Body of pancreas (tissue), 4 donors: ENCODE measurements around the gene FIBP. TPM values are rescaled to one million over a fixed set of nuclear protein-coding genes. Genes with fewer than 3 reads are reported as not detected.
"Not testable (repeated sequence)": the region's sequence is repeated elsewhere in the genome, so short reads cannot be mapped to it uniquely, and the experiment has no call there.

ENCODE experiments used
- ATAC-seq: fragments of 150-250 bp; one replicate; pipeline ENCODE4 v1.9.1; 2016
- DNase-seq, 4 donors: peaks; one replicate each; pipeline ENCODE4 v3.0.0-alpha.2; 2019
- H3K27ac ChIP-seq, 4 donors: fragments of 200-600 bp; sonication (generic); 1 replicate in 3 of 4; 2 replicates in 1 of 4; pipeline versions ENCODE4 v1.5.1 to v1.6.1; 2016 to 2019; ENCODE audit warnings: mild to moderate bottlenecking in 1 of 4, mixed read lengths in 1 of 4, moderate library complexity in 1 of 4
- H3K27me3 ChIP-seq, 2 donors: fragments of 200-600 bp; sonication (generic); one replicate each; pipeline ENCODE4 v1.6.0; 2016; ENCODE audit warnings: mild to moderate bottlenecking in 1 of 2
- H3K36me3 ChIP-seq, 2 donors: fragments of 200-600 bp; sonication (generic); replicated peaks in 1 of 2; 2 replicates each; pipeline ENCODE4 v1.5.1; 2016; ENCODE audit warnings: low read depth in 2 of 2; ENCODE audit not compliant: insufficient read depth in 1 of 2
- H3K4me1 ChIP-seq: fragments of 200-600 bp; sonication (generic); one replicate; pipeline ENCODE4 v1.6.0; 2016
- H3K4me3 ChIP-seq, 2 donors: fragments of 200-600 bp; sonication (generic); 1 replicate in 1 of 2; 2 replicates in 1 of 2; pipeline ENCODE4 v1.5.1; 2016 to 2019
- H3K9me3 ChIP-seq, 3 donors: fragments of 200-600 bp; sonication (generic); 1 replicate in 2 of 3; 2 replicates in 1 of 3; pipeline ENCODE4 v1.5.1; 2016
- POLR2A ChIP-seq, 3 donors: fragments of 450-650 bp; IDR thresholded peaks; one replicate each; pipeline ENCODE4 v1.6.1; 2016; ENCODE audit warnings: antibody characterized with exemption in 3 of 3, mild to moderate bottlenecking in 2 of 3
- WGBS, 2 donors: methylation state at CpG; one replicate each; pipeline ENCODE4 v1.1.5; 2017; 5-methylcytosine and 5-hydroxymethylcytosine counted together
- intact Hi-C: fragments of 100-400 bp; cut with DNase I; formaldehyde crosslinking; loops from one replicate; pipeline ENCODE4 v1.15.1; 2023
- total RNA-seq, 2 donors: library from RNA; depleted of rRNA; stranded (reverse); fragments of >200 nt; gene quantifications; one replicate each; pipeline ENCODE4 v1.1.0, GENCODE V29; 2016
- TF ChIP-seq, protein P1 (sequence below), 7 experiments: fragments of 450-650 bp in 4 of 7; fragments of 200-600 bp in 3 of 7; sonication (generic) in 3 of 7; IDR thresholded peaks; one replicate each; pipeline ENCODE4 v1.5.1; 2016 to 2019; ENCODE audit warnings: antibody characterized with exemption in 7 of 7

Gene FIBP
- total RNA-seq, 2 donors from 2014 or later = 40.2 to 49.5 TPM

- DNase-seq (no peak), ATAC-seq (no peak)
- no peaks in the 10 kb centered on the region for H3K27me3 ChIP-seq
- WGBS, 2 donors = 46 to 53% methylated on average over 9 to 16 of the region's 16 CpGs
- H3K36me3 ChIP-seq = peaks cover under 1 to 14% of the 10 kb centered on the region in 2 donors
- no peak overlapping the region for H3K4me3 ChIP-seq
- intact Hi-C loops = no loop called here
- no peak overlapping the region for H3K27ac ChIP-seq
- TF ChIP-seq POLR2A (IDR thresholded peaks at IDR 0.05) = no peak
- TF ChIP-seq, protein P1, sequence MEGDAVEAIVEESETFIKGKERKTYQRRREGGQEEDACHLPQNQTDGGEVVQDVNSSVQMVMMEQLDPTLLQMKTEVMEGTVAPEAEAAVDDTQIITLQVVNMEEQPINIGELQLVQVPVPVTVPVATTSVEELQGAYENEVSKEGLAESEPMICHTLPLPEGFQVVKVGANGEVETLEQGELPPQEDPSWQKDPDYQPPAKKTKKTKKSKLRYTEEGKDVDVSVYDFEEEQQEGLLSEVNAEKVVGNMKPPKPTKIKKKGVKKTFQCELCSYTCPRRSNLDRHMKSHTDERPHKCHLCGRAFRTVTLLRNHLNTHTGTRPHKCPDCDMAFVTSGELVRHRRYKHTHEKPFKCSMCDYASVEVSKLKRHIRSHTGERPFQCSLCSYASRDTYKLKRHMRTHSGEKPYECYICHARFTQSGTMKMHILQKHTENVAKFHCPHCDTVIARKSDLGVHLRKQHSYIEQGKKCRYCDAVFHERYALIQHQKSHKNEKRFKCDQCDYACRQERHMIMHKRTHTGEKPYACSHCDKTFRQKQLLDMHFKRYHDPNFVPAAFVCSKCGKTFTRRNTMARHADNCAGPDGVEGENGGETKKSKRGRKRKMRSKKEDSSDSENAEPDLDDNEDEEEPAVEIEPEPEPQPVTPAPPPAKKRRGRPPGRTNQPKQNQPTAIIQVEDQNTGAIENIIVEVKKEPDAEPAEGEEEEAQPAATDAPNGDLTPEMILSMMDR (IDR thresholded peaks at IDR 0.05) = no peak
- H3K9me3 ChIP-seq = no peaks in the 10 kb centered on the region
- H3K4me1 ChIP-seq = no peaks in the 10 kb centered on the region
Observed at GRCh38 chr11:65849771-65850216, 38.5 kb downstream of the FIBP start.

DNA sequence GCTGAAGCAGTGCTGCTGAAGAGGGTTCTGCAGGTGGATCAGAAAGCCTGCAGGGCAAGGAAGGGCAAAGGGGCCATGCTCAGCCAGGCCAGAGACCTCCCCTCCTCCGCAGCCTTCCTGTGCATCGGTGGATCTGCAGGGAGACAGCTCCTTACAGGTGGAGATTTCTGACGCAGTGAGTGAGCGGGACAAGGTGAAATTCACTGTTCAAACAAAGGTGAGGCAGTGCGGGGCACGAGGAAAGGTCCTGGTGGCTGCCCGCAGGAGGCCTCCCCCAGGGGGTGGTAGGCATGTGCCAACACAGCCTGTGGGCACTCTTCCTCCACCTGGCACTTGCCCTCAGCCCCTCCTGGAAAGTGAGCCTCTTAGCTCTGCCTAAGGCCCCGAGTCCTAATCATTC is 38.9 kb downstream of the FIBP start:
- Histone ChIP-seq H3K27ac (no peak overlapping the region), H3K4me1 (no peaks in the 10 kb centered on the region), H3K36me3 (peaks cover 0 to 9% of the 10 kb centered on the region in 2 donors), H3K4me3 (no peak overlapping the region), H3K27me3 (no peaks in the 10 kb centered on the region), H3K9me3 (no peaks in the 10 kb centered on the region)
- TF ChIP-seq, protein P1 (IDR thresholded peaks at IDR 0.05) = no peak
- TF ChIP-seq POLR2A (IDR thresholded peaks at IDR 0.05) = no peak
- ATAC-seq = no peak
- intact Hi-C loops = no loop called here
- 46 to 63% methylated on average over 6 to 7 of the region's 8 CpGs for WGBS, 2 donors
- DNase-seq = no peak

DNA sequence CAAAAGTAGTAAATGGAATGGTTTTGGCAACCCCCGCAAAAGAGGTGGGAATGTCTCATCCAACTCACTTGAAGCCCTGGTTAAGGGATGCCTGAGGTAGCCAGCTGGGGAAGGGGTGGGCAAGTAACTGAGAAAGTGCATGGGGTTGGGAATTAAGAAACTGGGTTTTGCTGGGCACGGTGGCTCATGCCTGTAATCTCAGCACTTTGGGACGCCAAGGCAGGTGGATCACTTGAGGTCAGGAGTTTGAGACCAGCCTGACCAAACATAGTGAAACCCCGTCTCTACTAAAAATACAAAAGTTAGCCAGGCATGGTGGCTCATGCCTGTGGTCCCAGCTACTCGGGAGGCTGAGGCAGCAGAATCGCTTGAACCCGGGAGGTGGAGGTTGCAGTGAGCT is 39.6 kb downstream of the FIBP start:
- ATAC-seq, H3K4me1 ChIP-seq, H3K27ac ChIP-seq, intact Hi-C loops, DNase-seq, H3K4me3 ChIP-seq, H3K27me3 ChIP-seq, H3K36me3 ChIP-seq, H3K9me3 ChIP-seq: not testable (repeated sequence)
- 52 to 65% methylated on average over 7 of the region's 7 CpGs for WGBS, 2 donors

GRCh38 chr11:65847746-65848145 is 40.5 kb downstream of the FIBP start:
- Histone ChIP-seq H3K27me3 (no peaks in the 10 kb centered on the region), H3K4me1 (no peaks in the 10 kb centered on the region), H3K4me3 (no peak overlapping the region), H3K9me3 (no peaks in the 10 kb centered on the region), H3K36me3 (peaks cover 0 to 4% of the 10 kb centered on the region in 2 donors), H3K27ac (no peak overlapping the region)
- ATAC-seq (no peak), DNase-seq (no peak)
- TF ChIP-seq, protein P1 (IDR thresholded peaks at IDR 0.05) = no peak
- TF ChIP-seq POLR2A (IDR thresholded peaks at IDR 0.05) = no peak
- intact Hi-C loops = no loop called here
- 74 to 85% methylated on average over 3 of the region's 3 CpGs for WGBS, 2 donors

DNA sequence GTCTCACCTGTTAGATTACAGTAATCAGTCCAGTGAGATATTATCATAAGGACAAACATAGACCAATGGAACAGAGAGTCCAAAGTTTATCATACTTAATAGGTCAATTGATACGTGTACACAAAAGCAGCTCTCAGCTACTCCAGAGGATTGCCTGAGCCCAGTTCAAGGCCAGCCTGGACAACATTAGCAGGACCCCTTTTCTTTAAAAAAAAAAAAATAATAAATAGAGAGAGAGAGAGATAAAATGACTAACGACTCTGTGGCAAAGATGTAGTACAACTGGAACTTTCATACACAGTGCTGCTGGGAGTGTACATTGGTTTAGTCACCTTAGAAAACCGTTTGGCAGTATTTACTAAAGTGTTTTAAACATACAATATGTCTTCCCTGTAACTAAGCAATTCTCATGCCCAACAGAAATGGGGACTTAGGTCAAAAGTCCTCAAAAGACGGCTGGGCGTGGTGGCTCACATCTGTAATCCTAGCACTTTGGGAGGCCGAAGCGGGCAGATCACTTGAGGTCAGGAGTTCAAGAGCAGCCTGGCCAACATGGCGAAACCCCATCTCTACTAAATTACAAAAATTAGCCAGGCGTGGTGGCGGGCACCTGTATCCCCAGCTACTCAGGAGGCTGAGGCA is 43.9 kb downstream of the FIBP start:
- no peaks in the 10 kb centered on the region for H3K4me1 ChIP-seq
- H3K4me3 ChIP-seq = no peak overlapping the region
- DNase-seq (no peak), ATAC-seq (no peak)
- H3K27ac ChIP-seq = no peak overlapping the region
- H3K9me3 ChIP-seq = no peaks in the 10 kb centered on the region
- intact Hi-C loops = no loop called here
- H3K27me3 ChIP-seq = no peaks in the 10 kb centered on the region
- TF ChIP-seq POLR2A (IDR thresholded peaks at IDR 0.05) = no peak
- TF ChIP-seq, protein P1 (IDR thresholded peaks at IDR 0.05) = no peak
- WGBS, 2 donors = 65 to 75% methylated on average over 10 of the region's 10 CpGs
- H3K36me3 ChIP-seq = no peaks in the 10 kb centered on the region
